T-helper 1 cell treated with Interleukin-12 subunit alpha and Interleukin-12 subunit beta and Interleukin-4 antibody, amounts not matched to agents 30 ng/mL and 1 ng/mL, for 36 hours (primary cell): ENCODE measurements around the gene RALGPS1. TPM values are rescaled to one million over a fixed set of nuclear protein-coding genes. Genes with fewer than 3 reads are reported as not detected.
"Not testable (repeated sequence)": the region's sequence is repeated elsewhere in the genome, so short reads cannot be mapped to it uniquely, and the experiment has no call there.

Experiments
- intact Hi-C: fragments of 100-400 bp; cut with micrococcal nuclease; formaldehyde crosslinking; loops from one replicate; pipeline ENCODE4 v1.15.1; 2024
- total RNA-seq: library from RNA; stranded (reverse); gene quantifications from 2 replicates; pipeline ENCODE4 v1.2.3, GENCODE V29; 2022

The RALGPS1 gene
- total RNA-seq, 1 donor from 2014 or later = 3.8 TPM

GRCh38 chr9:126986506-126986951, 71.9 kb downstream of the RALGPS1 start:
- intact Hi-C loops = loop anchor here (1.0 to 5.0 kb wide), 9 partner anchors 19 to 1041 kb away; no protein-coding TSS in a partner anchor

- intact Hi-C loops = loop anchor here (5.0 kb wide), 3 partner anchors 128 to 1038 kb away; no protein-coding TSS in a partner anchor
These were observed 74.3 kb downstream of the RALGPS1 start for GRCh38 chr9:126988857-126989256.

- intact Hi-C loops = loop anchor here (5.0 kb wide), 3 partner anchors 127 to 1037 kb away; no protein-coding TSS in a partner anchor
These were observed 75.6 kb downstream of the RALGPS1 start for GRCh38 chr9:126989847-126990842.

GRCh38 chr9:126991183-126991582, 76.6 kb downstream of the RALGPS1 start:
- intact Hi-C loops = no loop called here

GRCh38 chr9:126992427-126992826, 77.8 kb downstream of the RALGPS1 start:
- intact Hi-C loops = no loop called here

- intact Hi-C loops = no loop called here
These were observed 84.9 kb downstream of the RALGPS1 start for GRCh38 chr9:126999315-127000068.

- intact Hi-C loops = loop anchor here (1.0 to 5.0 kb wide), 5 partner anchors 19 to 240 kb away; partner anchors contain the start of gene ZBTB34
These were observed 90.6 kb downstream of the RALGPS1 start for GRCh38 chr9:127004946-127005769.

GRCh38 chr9:127005770-127006314, 91.3 kb downstream of the RALGPS1 start:
- intact Hi-C loops = loop anchor here (1.0 to 5.0 kb wide), 5 partner anchors 20 to 239 kb away; partner anchors contain the start of gene ZBTB34

- intact Hi-C loops = loop anchor here (5.0 kb wide), 1 partner anchor 145 kb away; the partner anchor contains the start of gene ZBTB34
These were observed 93.1 kb downstream of the RALGPS1 start for GRCh38 chr9:127007638-127008037.

GRCh38 chr9:127008076-127008475, 93.5 kb downstream of the RALGPS1 start:
- intact Hi-C loops = loop anchor here (5.0 kb wide), 1 partner anchor 146 kb away; the partner anchor contains the start of gene ZBTB34

GRCh38 chr9:127011772-127012171, 97.2 kb downstream of the RALGPS1 start:
- intact Hi-C loops = no loop called here

GRCh38 chr9:127012250-127012649, 97.7 kb downstream of the RALGPS1 start:
- intact Hi-C loops = no loop called here

- intact Hi-C loops = no loop called here
These were observed 99.0 kb downstream of the RALGPS1 start for GRCh38 chr9:127013597-127013996.

GRCh38 chr9:127014216-127014909, 99.8 kb downstream of the RALGPS1 start:
- intact Hi-C loops = no loop called here

- intact Hi-C loops = no loop called here
These were observed 100.4 kb downstream of the RALGPS1 start for GRCh38 chr9:127014910-127015540.

GRCh38 chr9:127015921-127016512, 101.4 kb downstream of the RALGPS1 start:
- intact Hi-C loops = no loop called here

- intact Hi-C loops = not testable (repeated sequence)
These were observed 103.4 kb downstream of the RALGPS1 start for GRCh38 chr9:127017979-127018378.

- intact Hi-C loops = no loop called here
These were observed 104.4 kb downstream of the RALGPS1 start for GRCh38 chr9:127018935-127019334.
